ENCODE results near the gene ADGRG7. TPM values are rescaled to one million over a fixed set of nuclear protein-coding genes. Genes with fewer than 3 reads are reported as not detected.

Gene ADGRG7
- total and polyA plus RNA-seq, 2 donors (not counting 1 experiment from before 2014, with no cell fraction given) = not detected

DNA sequence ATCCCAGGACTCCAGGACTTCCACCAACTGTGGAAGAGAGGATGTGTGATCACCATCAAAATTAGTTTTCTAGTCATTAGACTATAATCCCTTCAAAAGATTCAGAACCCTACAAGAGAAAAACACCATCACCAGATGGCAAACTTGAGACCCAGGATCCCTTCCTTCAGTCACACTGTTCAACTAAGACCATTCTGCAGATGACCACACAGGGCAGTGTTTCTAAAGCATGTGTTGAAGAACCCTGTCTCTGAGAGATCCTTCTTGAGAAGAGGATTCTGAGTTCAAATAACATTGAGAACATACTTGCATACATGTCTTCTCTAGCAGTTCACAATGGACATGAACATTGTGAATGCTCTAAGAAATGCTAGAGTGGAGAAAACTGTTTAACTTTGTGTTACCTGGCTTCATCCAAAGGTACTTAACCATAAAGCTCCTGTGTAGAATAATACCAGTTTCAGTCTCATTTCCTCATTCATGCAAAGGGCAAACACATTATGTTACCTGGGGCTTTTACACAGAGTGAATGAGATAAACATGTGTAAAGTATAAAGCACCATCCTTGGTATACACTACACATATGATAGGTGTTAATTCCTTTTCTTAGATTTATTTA is 2.4 kb upstream of the ADGRG7 start:
- no peak overlapping the region for H3K9ac ChIP-seq (ENCODE audit: insufficient read depth, low read length)
- no peak for DNase-seq (ENCODE audit: low read depth in 2 of 2)
- H3K9me3 ChIP-seq (ENCODE audit: control insufficient read depth, insufficient read depth, low read depth, low read length) = no peaks in the 10 kb centered on the region
- H3K79me2 ChIP-seq (ENCODE audit: control insufficient read depth, insufficient read depth, low read length) = no peaks in the 10 kb centered on the region
- no peak overlapping the region for H3K4me3 ChIP-seq (replicated peaks in 1 of 4; ENCODE audit: control extremely low read depth in 1 of 4, insufficient read depth in 1 of 4, low read depth in 3 of 4, low read length in 4 of 4)
- no peaks in the 10 kb centered on the region for H3K4me1 ChIP-seq (ENCODE audit: control insufficient read depth, extremely low read depth, insufficient read depth, low read length)
- no peaks in the 10 kb centered on the region for H4K20me1 ChIP-seq (ENCODE audit: control insufficient read depth, extremely low read depth, insufficient read depth, low read length)
- no peak overlapping the region for H3K4me2 ChIP-seq (ENCODE audit: extremely low read depth, insufficient read depth, low read length)
- no peak overlapping the region for H2AFZ ChIP-seq (ENCODE audit: low read length)
- H3K36me3 ChIP-seq (ENCODE audit: control insufficient read depth, insufficient read depth, low read length) = no peaks in the 10 kb centered on the region
- TF ChIP-seq CTCF (conservative IDR thresholded peaks at IDR 0.05 in 1 of 2, IDR thresholded peaks at IDR 0.05 in 1 of 2; ENCODE audit: low read depth in 1 of 2, low read length in 2 of 2) (no peak), EZH2 (IDR thresholded peaks at IDR 0.05; ENCODE audit: low read length, missing control alignments) (no peak)
- H3K27ac ChIP-seq (ENCODE audit: insufficient read depth, low read length) = no peak overlapping the region
- H3K27me3 ChIP-seq (ENCODE audit: control insufficient read depth, insufficient read depth, low read length) = peaks cover 12% of the 10 kb centered on the region

DNA sequence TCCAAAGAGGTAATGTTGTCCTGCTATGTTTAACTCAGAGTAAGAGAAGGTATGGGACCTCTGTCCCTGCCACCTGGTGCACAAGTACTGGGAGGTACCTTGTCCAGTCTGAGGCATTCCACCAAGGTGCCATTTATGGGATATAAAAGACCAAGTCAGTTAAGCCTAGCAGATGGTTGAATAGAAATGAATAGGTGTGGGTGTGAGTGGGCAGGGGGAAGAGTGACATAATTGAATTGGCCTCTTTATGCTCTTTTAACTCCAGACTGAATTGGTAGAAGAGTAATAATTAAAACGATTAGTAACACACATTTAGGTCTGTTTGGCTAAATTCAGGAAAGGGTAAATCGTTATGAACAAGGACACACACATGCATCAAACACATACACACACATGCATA is 562 bp downstream of the ADGRG7 start:
- Histone ChIP-seq H3K9ac (ENCODE audit: insufficient read depth, low read length) (no peak overlapping the region), H2AFZ (ENCODE audit: low read length) (no peak overlapping the region), H3K79me2 (ENCODE audit: control insufficient read depth, insufficient read depth, low read length) (no peaks in the 10 kb centered on the region), H3K27ac (ENCODE audit: insufficient read depth, low read length) (no peak overlapping the region), H3K4me2 (ENCODE audit: extremely low read depth, insufficient read depth, low read length) (no peak overlapping the region), H3K9me3 (ENCODE audit: control insufficient read depth, insufficient read depth, low read depth, low read length) (no peaks in the 10 kb centered on the region), H3K36me3 (ENCODE audit: control insufficient read depth, insufficient read depth, low read length) (no peaks in the 10 kb centered on the region), H3K4me3 (replicated peaks in 1 of 4; ENCODE audit: control extremely low read depth in 1 of 4, insufficient read depth in 1 of 4, low read depth in 3 of 4, low read length in 4 of 4) (no peak overlapping the region), H3K4me1 (ENCODE audit: control insufficient read depth, extremely low read depth, insufficient read depth, low read length) (no peaks in the 10 kb centered on the region), H3K27me3 (ENCODE audit: control insufficient read depth, insufficient read depth, low read length) (peaks cover 12% of the 10 kb centered on the region), H4K20me1 (ENCODE audit: control insufficient read depth, extremely low read depth, insufficient read depth, low read length) (no peaks in the 10 kb centered on the region)
- DNase-seq (ENCODE audit: low read depth in 2 of 2) = no peak
- TF ChIP-seq CTCF (conservative IDR thresholded peaks at IDR 0.05 in 1 of 2, IDR thresholded peaks at IDR 0.05 in 1 of 2; ENCODE audit: low read depth in 1 of 2, low read length in 2 of 2) (no peak), EZH2 (IDR thresholded peaks at IDR 0.05; ENCODE audit: low read length, missing control alignments) (no peak)

GRCh38 chr3:100611221-100611620 is 1.8 kb downstream of the ADGRG7 start:
- Histone ChIP-seq H3K4me2 (ENCODE audit: extremely low read depth, insufficient read depth, low read length) (no peak overlapping the region), H3K9ac (ENCODE audit: insufficient read depth, low read length) (no peak overlapping the region), H3K4me1 (ENCODE audit: control insufficient read depth, extremely low read depth, insufficient read depth, low read length) (no peaks in the 10 kb centered on the region), H3K4me3 (replicated peaks in 1 of 4; ENCODE audit: control extremely low read depth in 1 of 4, insufficient read depth in 1 of 4, low read depth in 3 of 4, low read length in 4 of 4) (no peak overlapping the region), H3K27ac (ENCODE audit: insufficient read depth, low read length) (no peak overlapping the region), H2AFZ (ENCODE audit: low read length) (no peak overlapping the region), H3K9me3 (ENCODE audit: control insufficient read depth, insufficient read depth, low read depth, low read length) (no peaks in the 10 kb centered on the region), H3K27me3 (ENCODE audit: control insufficient read depth, insufficient read depth, low read length) (peaks cover 12% of the 10 kb centered on the region), H3K36me3 (ENCODE audit: control insufficient read depth, insufficient read depth, low read length) (no peaks in the 10 kb centered on the region), H3K79me2 (ENCODE audit: control insufficient read depth, insufficient read depth, low read length) (no peaks in the 10 kb centered on the region), H4K20me1 (ENCODE audit: control insufficient read depth, extremely low read depth, insufficient read depth, low read length) (no peaks in the 10 kb centered on the region)
- no peak for DNase-seq (ENCODE audit: low read depth in 2 of 2)
- TF ChIP-seq EZH2 (IDR thresholded peaks at IDR 0.05; ENCODE audit: low read length, missing control alignments) (no peak), CTCF (conservative IDR thresholded peaks at IDR 0.05 in 1 of 2, IDR thresholded peaks at IDR 0.05 in 1 of 2; ENCODE audit: low read depth in 1 of 2, low read length in 2 of 2) (no peak)

Data from fibroblast of lung (primary cell).